Activated CD4-positive, alpha-beta T cell treated with anti-CD3 and anti-CD28 coated beads for 48 hours (primary cell): ENCODE results near the gene SP140L.
"Not testable (repeated sequence)": the region's sequence is repeated elsewhere in the genome, so short reads cannot be mapped to it uniquely, and the experiment has no call there.

Experiments used
- DNase-seq: peaks from one replicate; pipeline ENCODE4 v3.0.0-alpha.2; 2020

Gene SP140L

GRCh38 chr2:230324503-230324902 is 2.5 kb upstream of the SP140L start:
- DNase-seq: no peak

- no peak for DNase-seq
Measured at GRCh38 chr2:230325316-230326243, 1.4 kb upstream of the SP140L start.

- DNase-seq: no peak
Measured at GRCh38 chr2:230327418-230328154, 593 bp downstream of the SP140L start.

GRCh38 chr2:230328155-230328458 is 1.1 kb downstream of the SP140L start:
- no peak for DNase-seq

GRCh38 chr2:230329946-230330605 is 3.1 kb downstream of the SP140L start:
- no peak for DNase-seq

- DNase-seq: no peak
Measured at GRCh38 chr2:230330725-230331124, 3.7 kb downstream of the SP140L start.

- DNase-seq: no peak
Measured at GRCh38 chr2:230335461-230335863, 8.5 kb downstream of the SP140L start.

GRCh38 chr2:230335864-230336506 is 9.0 kb downstream of the SP140L start:
- DNase-seq: no peak

GRCh38 chr2:230341936-230342528 is 15.0 kb downstream of the SP140L start:
- not testable (repeated sequence) for DNase-seq

GRCh38 chr2:230343041-230343624 is 16.1 kb downstream of the SP140L start:
- not testable (repeated sequence) for DNase-seq

GRCh38 chr2:230343747-230344146 is 16.8 kb downstream of the SP140L start:
- DNase-seq: no peak

GRCh38 chr2:230346465-230346864 is 19.5 kb downstream of the SP140L start:
- DNase-seq: no peak

GRCh38 chr2:230346921-230347533 is 20.0 kb downstream of the SP140L start:
- no peak for DNase-seq

- DNase-seq: peak; percentile 48
Measured at GRCh38 chr2:230347659-230348305, 20.8 kb downstream of the SP140L start.

- no peak for DNase-seq
Measured at GRCh38 chr2:230348787-230349186, 21.8 kb downstream of the SP140L start.

- DNase-seq: no peak
Measured at GRCh38 chr2:230356084-230356483, 29.1 kb downstream of the SP140L start.

- no peak for DNase-seq
Measured at GRCh38 chr2:230358305-230358704, 31.3 kb downstream of the SP140L start.

- DNase-seq: no peak
Measured at GRCh38 chr2:230360028-230360427, 33.0 kb downstream of the SP140L start.

GRCh38 chr2:230362030-230362691 is 35.2 kb downstream of the SP140L start:
- DNase-seq: no peak

- DNase-seq: no peak
Measured at GRCh38 chr2:230382108-230382507, 55.1 kb downstream of the SP140L start.

GRCh38 chr2:230383453-230383852 is 56.5 kb downstream of the SP140L start:
- DNase-seq: no peak
